Keratinocyte (primary cell): ENCODE data around the gene DAB1. TPM values are rescaled to one million over a fixed set of nuclear protein-coding genes. Genes with fewer than 3 reads are reported as not detected.

Source experiments
- DNase-seq: peaks from one replicate; pipeline ENCODE4 v3.0.0-alpha.2; 2011; ENCODE audit warnings: low read depth, missing footprints, low spot score
- FAIRE-seq: peaks from 2 replicates; lab custom pipeline; 2011; peaks lifted over from hg19 to GRCh38; lab: Jason Lieb, UNC
- H2AFZ ChIP-seq: 2 replicates; pipeline ENCODE4 v1.6.0; 2012; ENCODE audit warnings: low read length, control low read depth, inconsistent platforms; ENCODE audit not compliant: control insufficient read depth
- H3K27ac ChIP-seq: 2 replicates; pipeline ENCODE4 v1.5.1; 2011; ENCODE audit warnings: low read length; ENCODE audit not compliant: control insufficient read depth, insufficient read depth
- H3K27me3 ChIP-seq: 3 replicates; pipeline ENCODE4 v1.6.0; 2011; ENCODE audit warnings: low read length; ENCODE audit not compliant: control insufficient read depth, insufficient read depth; ENCODE audit errors: extremely low read depth
- H3K36me3 ChIP-seq, 2 experiments: 2 replicates in 1 of 2; 3 replicates in 1 of 2; pipeline ENCODE4 v1.5.1; 2011; ENCODE audit warnings: low read length in 2 of 2, mild to moderate bottlenecking in 1 of 2; ENCODE audit not compliant: control insufficient read depth in 2 of 2, insufficient read depth in 2 of 2; ENCODE audit errors: extremely low read depth in 1 of 2
- H3K4me1 ChIP-seq: 3 replicates; pipeline ENCODE4 v1.5.1; 2011; ENCODE audit warnings: low read length; ENCODE audit not compliant: control insufficient read depth, insufficient read depth; ENCODE audit errors: extremely low read depth
- H3K4me2 ChIP-seq: 3 replicates; pipeline ENCODE4 v1.6.0; 2011; ENCODE audit warnings: low read depth, low read length; ENCODE audit not compliant: control insufficient read depth, insufficient read depth; ENCODE audit errors: extremely low read depth
- H3K4me3 ChIP-seq, 3 experiments: fragments of 200-600 bp in 1 of 3; sonication (generic) in 1 of 3; 2 replicates in 2 of 3; 3 replicates in 1 of 3; pipeline ENCODE4 v1.5.1; 2011 to 2016; ENCODE audit warnings: low read length in 3 of 3, mild to moderate bottlenecking in 3 of 3, control low read depth in 2 of 3, inconsistent platforms in 1 of 3, low read depth in 1 of 3, mixed read lengths in 1 of 3, mixed run types in 1 of 3, moderate library complexity in 1 of 3; ENCODE audit not compliant: control insufficient read depth in 2 of 3, insufficient read depth in 2 of 3; ENCODE audit errors: extremely low read depth in 1 of 3
- H3K79me2 ChIP-seq: 2 replicates; pipeline ENCODE4 v1.6.0; 2012; ENCODE audit warnings: low read length; ENCODE audit not compliant: control insufficient read depth, insufficient read depth
- H3K9ac ChIP-seq: 3 replicates; pipeline ENCODE4 v1.6.0; 2011; ENCODE audit warnings: low read length; ENCODE audit not compliant: control insufficient read depth, insufficient read depth; ENCODE audit errors: extremely low read depth
- H3K9me1 ChIP-seq: 3 replicates; pipeline ENCODE4 v1.6.0; 2011; ENCODE audit warnings: low read length; ENCODE audit not compliant: control insufficient read depth, insufficient read depth; ENCODE audit errors: extremely low read depth
- H3K9me3 ChIP-seq: 2 replicates; pipeline ENCODE4 v1.5.1; 2012; ENCODE audit warnings: low read depth, low read length; ENCODE audit not compliant: control insufficient read depth
- H4K20me1 ChIP-seq: 3 replicates; pipeline ENCODE4 v1.6.0; 2011; ENCODE audit warnings: low read length; ENCODE audit not compliant: control insufficient read depth, insufficient read depth; ENCODE audit errors: extremely low read depth
- EZH2 ChIP-seq: IDR thresholded peaks from one replicate; pipeline ENCODE4 v1.6.1; 2012; ENCODE audit warnings: inconsistent platforms, mild to moderate bottlenecking, low read length, moderate library complexity
- dilution Hi-C: fragments of 300-500 bp; cut with MboI; formaldehyde crosslinking; loops from one replicate; pipeline ENCODE4 v1.7.0; 2020; ENCODE audit warnings: low sequenced_read_pairs; ENCODE audit not compliant: extremely low pct_ligation_motif_present
- polyA plus RNA-seq, 5 experiments: library from polyadenylated mRNA; depleted of rRNA in 3 of 5; stranded (reverse) in 3 of 5; stranded (forward) in 1 of 5; unstranded in 1 of 5; fragments of >200 nt; gene quantifications; 1 replicate in 1 of 5; 2 replicates in 3 of 5; 3 replicates in 1 of 5; pipeline versions ENCODE4 v1.2.1 to v1.2.3, GENCODE V29; 2011 to 2012; ENCODE audit warnings: missing spikeins in 2 of 5, low read depth in 1 of 5, low replicate concordance in 1 of 5
- TF ChIP-seq, protein P1 (sequence below), 3 experiments: IDR thresholded peaks in 1 of 3; conservative IDR thresholded peaks in 1 of 3; optimal IDR thresholded peaks in 1 of 3; 2 replicates in 2 of 3; 3 replicates in 1 of 3; pipeline versions ENCODE3 to v1.5.1; 2011; ENCODE audit warnings: low read length in 3 of 3, mild to moderate bottlenecking in 3 of 3, moderate library complexity in 2 of 3, control low read depth in 1 of 3, inconsistent platforms in 1 of 3; ENCODE audit not compliant: insufficient read depth in 2 of 3; ENCODE audit errors: extremely low read depth in 1 of 3

DAB1 gene
- polyA plus RNA-seq, 1 donor (not counting 4 experiments of a cell fraction or from before 2014, with no cell fraction given) = 0.01 TPM

DNA sequence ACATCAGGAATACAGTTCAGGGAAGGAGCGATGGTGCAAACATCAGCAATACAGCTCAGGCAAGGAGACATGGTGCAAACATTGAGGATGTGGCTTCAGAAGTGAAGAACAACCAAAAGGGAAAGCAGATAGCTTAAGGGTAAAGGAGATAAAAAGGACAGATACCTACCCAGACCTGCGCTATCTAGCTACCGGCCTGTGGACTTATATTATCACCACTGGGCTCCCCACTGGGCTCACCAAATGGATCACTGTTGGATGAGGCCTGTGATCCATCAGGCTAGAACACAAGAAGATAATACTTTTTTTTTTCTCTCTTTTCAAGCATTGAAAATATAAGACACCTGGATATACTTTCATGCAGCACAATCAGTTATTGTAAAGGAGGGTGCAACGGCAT is 413.3 kb downstream of the DAB1 start:
- H3K9me3 ChIP-seq = no peaks in the 10 kb centered on the region
- H3K79me2 ChIP-seq = no peaks in the 10 kb centered on the region
- H3K4me3 ChIP-seq = no peak overlapping the region
- DNase-seq (no peak), FAIRE-seq (no peak)
- peaks cover 3% of the 10 kb centered on the region for H3K27me3 ChIP-seq
- H3K4me1 ChIP-seq = no peaks in the 10 kb centered on the region
- H2AFZ ChIP-seq = no peak overlapping the region
- H3K9me1 ChIP-seq = no peaks in the 10 kb centered on the region
- H3K27ac ChIP-seq = no peak overlapping the region
- H3K4me2 ChIP-seq = no peak overlapping the region
- dilution Hi-C loops = no loop called here
- H4K20me1 ChIP-seq = no peaks in the 10 kb centered on the region
- no peaks in the 10 kb centered on the region for H3K36me3 ChIP-seq
- TF ChIP-seq, protein P1, sequence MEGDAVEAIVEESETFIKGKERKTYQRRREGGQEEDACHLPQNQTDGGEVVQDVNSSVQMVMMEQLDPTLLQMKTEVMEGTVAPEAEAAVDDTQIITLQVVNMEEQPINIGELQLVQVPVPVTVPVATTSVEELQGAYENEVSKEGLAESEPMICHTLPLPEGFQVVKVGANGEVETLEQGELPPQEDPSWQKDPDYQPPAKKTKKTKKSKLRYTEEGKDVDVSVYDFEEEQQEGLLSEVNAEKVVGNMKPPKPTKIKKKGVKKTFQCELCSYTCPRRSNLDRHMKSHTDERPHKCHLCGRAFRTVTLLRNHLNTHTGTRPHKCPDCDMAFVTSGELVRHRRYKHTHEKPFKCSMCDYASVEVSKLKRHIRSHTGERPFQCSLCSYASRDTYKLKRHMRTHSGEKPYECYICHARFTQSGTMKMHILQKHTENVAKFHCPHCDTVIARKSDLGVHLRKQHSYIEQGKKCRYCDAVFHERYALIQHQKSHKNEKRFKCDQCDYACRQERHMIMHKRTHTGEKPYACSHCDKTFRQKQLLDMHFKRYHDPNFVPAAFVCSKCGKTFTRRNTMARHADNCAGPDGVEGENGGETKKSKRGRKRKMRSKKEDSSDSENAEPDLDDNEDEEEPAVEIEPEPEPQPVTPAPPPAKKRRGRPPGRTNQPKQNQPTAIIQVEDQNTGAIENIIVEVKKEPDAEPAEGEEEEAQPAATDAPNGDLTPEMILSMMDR (optimal IDR thresholded peaks at IDR 0.05 in 1 of 3, IDR thresholded peaks at IDR 0.05 in 1 of 3, conservative IDR thresholded peaks at IDR 0.05 in 1 of 3; ENCODE audit: extremely low read depth in 1 of 3, insufficient read depth in 2 of 3, low read length in 3 of 3) = no peak
- no peak for TF ChIP-seq EZH2
- H3K9ac ChIP-seq = no peak overlapping the region

GRCh38 chr1:57007948-57008347 is 415.9 kb downstream of the DAB1 start:
- H3K27ac ChIP-seq = no peak overlapping the region
- H3K9me3 ChIP-seq = no peaks in the 10 kb centered on the region
- TF ChIP-seq EZH2 = no peak
- TF ChIP-seq, protein P1 (optimal IDR thresholded peaks at IDR 0.05 in 1 of 3, IDR thresholded peaks at IDR 0.05 in 1 of 3, conservative IDR thresholded peaks at IDR 0.05 in 1 of 3; ENCODE audit: extremely low read depth in 1 of 3, insufficient read depth in 2 of 3, low read length in 3 of 3) = no peak
- peaks cover 3% of the 10 kb centered on the region for H3K27me3 ChIP-seq
- H3K4me3 ChIP-seq = no peak overlapping the region
- no peaks in the 10 kb centered on the region for H3K79me2 ChIP-seq
- DNase-seq (no peak), FAIRE-seq (no peak)
- no peak overlapping the region for H3K4me2 ChIP-seq
- H4K20me1 ChIP-seq = no peaks in the 10 kb centered on the region
- no peaks in the 10 kb centered on the region for H3K4me1 ChIP-seq
- H2AFZ ChIP-seq = no peak overlapping the region
- H3K36me3 ChIP-seq = no peaks in the 10 kb centered on the region
- dilution Hi-C loops = no loop called here
- no peaks in the 10 kb centered on the region for H3K9me1 ChIP-seq
- no peak overlapping the region for H3K9ac ChIP-seq
